DMS114 treated with DMSO at 0.1 percent for 48 hours (cell line): ENCODE data around the gene SLC6A4.

Source experiments
- DNase-seq: peaks from one replicate; lab custom pipeline; 2025; ENCODE audit not compliant: unreplicated experiment; lab: John Stamatoyannopoulos, UW

SLC6A4 gene

GRCh38 chr17:30235386-30236296 is at the start of gene SLC6A4:
TSS of gene SLC6A4 (minus strand) at chr17:30235697. CDS start at chr17:30221958, 13,739 bp downstream.
- no peak for DNase-seq

DNA sequence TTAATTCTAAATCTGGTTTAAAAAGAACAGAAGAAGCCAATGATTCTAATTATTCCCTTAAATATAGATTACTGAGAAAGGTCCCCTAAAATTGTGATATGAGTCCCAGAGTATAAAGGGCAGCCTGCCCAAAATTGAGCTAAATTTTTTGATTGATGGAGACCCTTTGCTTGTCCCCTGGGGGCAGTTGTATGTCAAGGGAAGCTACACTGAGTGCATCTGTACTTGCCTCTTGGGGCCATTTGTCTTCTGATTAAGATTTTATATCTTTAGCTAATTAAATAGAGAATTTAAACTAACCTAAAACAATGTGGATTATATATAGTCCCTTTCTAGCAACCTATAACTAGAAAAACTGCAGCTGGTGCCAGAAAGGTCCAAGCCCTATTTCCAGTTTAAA is 43.7 kb upstream of the SLC6A4 start:
- DNase-seq: no peak

DNA sequence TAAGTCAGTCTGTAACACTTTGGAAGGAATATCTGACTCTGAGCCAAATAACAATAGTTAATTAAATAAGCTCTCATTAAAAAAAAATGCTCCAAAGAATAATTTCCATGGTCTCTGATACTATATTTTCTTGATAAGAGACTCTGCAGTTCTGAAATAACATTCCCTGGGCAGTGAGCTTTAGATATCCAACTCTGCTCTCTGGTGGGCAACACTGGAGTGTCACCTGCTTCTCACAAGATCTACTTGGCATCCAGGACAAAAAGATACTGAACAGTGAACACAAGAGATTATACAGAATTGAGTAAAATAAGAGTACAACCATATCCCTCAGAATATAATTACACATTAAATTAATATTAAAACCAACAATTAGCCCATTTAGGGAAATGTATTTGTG is 42.5 kb upstream of the SLC6A4 start:
- peak; percentile 17 for DNase-seq

- no peak for DNase-seq
Observed at GRCh38 chr17:30275911-30276310, 40.4 kb upstream of the SLC6A4 start.

GRCh38 chr17:30274887-30275286 is 39.4 kb upstream of the SLC6A4 start:
- DNase-seq: no peak

DNA sequence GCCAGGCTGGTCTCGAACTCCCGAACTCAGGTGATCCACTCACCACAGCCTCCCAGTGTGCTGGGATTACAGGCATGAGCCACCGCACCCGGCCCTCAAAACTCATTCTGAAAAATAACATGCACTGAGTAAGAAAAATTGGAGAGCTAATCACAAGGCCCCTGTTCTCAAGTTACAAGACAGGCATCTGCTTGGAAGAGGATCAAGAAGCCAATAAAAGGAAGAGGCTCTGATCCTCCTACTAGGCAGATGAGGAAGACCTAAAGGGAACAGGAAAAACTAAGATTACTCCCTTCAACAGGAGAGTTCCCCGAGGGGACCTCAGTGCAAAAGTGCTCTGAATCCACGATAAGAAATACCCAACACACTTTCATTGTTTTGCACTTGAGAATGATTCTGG is 37.9 kb upstream of the SLC6A4 start:
- DNase-seq: no peak

DNA sequence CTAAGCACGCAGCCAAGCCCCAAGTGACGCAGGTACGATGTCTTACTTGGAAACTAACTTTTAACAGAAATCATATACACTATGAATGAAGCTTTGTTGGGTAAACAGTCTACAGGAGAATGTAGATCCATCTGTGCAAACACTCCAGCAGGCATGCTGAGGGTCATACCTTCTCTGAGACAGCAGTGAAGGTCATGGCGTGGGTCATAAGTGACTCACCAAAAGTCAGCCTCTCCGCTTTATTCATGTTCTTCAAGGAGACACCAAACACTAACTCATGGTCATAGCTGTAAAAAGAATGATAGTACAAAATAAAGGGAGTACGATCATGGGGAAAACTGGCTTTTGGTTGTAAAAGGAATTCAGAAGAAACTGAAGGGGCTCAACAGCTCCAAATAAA is 35.6 kb upstream of the SLC6A4 start:
- DNase-seq: no peak

DNA sequence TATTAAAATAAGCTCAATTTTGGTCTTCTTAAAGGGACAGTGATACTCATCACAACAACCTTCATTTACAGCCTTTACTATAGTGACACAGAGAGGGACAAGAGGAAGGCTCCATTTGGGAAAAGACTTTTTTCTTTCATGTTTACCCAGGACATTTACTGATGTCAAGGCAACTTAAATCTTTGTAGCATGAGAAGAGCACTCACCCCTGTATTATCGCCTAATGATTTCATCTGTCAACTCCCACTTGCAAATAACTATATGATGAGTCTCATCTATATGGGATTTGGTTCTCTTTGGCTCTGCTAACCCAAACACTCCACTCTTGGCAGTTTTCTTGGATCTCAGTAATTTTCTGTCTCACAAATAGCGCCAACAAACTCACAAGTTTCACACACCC is 32.1 kb upstream of the SLC6A4 start:
- DNase-seq: no peak

DNA sequence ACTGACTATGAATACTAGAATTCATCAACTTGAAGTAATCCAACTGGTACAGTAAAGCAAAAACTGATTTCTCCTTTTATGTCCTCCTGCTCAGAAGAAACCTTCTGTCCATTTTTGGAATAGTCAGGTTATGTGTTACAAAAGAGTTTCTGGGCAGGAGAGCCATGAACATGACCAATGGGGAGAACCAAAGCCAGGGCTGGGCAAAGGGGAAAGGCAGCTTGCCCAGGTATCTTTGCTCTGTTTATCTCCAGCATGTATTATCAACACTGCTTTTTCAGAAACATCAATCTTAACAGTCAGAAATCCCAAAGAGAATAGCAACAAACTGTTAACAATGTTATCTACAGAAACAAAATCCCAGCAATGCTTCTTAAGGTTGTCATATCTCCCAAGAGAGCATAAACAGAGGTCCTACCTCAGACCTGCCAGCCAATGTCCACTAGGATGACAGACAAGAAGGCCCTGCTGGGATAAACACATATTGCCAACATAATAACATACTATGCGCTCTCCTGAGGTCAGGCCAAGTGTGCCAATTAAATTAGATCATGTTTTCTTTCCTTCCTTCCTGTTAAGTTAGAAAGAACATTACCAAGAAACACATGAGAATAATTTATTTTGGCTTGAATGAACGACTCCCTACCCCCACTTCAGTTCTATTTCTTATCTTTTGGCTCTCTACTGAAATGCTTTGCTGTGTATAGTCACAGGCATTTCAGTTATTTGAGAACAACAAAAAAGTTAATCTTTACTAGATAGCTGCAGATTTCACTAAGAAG is 28.2 kb upstream of the SLC6A4 start:
- DNase-seq: no peak

GRCh38 chr17:30256756-30257506 is 21.4 kb upstream of the SLC6A4 start:
- no peak for DNase-seq

DNA sequence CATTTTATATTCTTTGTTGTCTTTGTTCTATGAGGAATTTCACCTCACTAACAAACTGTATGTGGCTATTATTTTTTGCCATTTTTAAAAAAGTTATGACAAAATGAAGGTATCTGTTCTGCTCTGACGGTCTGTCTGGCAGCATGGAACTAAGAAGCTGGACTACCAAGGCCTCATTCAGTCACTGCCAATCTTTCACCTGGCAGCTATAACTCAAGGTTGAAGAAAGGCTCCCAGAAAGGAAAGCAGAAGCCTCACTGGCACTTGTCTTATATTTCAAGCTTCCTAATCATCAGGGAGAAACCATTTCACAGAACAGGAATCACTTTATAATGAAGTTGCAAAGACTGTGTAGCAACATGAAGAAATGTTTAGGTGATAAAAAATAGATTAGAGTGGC is 18.7 kb upstream of the SLC6A4 start:
- DNase-seq: no peak

DNA sequence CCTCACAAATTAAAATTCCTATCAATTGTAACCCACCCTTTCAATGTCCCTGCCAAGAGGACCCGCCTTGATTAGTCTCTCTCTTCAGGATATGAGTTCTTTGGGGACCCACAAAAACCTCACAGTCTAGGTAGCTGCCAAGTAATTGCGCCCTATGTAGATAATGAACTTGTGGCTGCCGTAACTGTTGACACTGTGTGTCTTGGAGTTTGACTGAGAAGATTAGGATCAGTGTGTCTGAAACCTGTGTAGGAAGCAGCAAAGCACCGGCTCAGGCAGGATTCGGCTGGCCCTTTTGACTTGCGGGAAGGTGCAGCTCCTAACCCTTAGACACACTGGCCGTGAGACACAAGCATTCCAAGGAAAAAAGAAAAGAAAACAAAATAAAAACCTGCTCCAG is 17.8 kb upstream of the SLC6A4 start:
- DNase-seq: no peak

- DNase-seq: no peak
Observed at GRCh38 chr17:30251931-30252330, 16.4 kb upstream of the SLC6A4 start.

- DNase-seq: no peak
Observed at GRCh38 chr17:30249460-30249859, 14.0 kb upstream of the SLC6A4 start.

GRCh38 chr17:30248786-30249185 is 13.3 kb upstream of the SLC6A4 start:
- DNase-seq: no peak

DNA sequence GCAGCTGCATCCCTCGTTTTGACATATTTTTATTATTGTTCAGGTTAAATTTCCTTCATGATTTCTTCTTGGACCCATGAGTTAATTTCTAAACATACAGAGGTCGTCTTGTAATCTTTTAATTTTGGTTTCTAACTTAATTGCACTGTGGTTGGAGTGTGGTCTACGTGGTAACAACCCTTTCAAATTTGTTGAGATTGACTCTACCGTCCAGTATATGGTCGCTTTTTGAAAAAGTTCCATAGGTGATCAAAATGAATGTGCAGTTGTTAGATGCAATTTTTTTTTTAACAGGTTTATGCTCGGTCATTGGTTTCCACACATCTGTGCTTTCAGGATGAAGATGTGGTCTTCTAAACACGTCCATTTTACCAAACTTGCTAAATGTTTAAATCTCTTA is 11.0 kb upstream of the SLC6A4 start:
- no peak for DNase-seq

DNA sequence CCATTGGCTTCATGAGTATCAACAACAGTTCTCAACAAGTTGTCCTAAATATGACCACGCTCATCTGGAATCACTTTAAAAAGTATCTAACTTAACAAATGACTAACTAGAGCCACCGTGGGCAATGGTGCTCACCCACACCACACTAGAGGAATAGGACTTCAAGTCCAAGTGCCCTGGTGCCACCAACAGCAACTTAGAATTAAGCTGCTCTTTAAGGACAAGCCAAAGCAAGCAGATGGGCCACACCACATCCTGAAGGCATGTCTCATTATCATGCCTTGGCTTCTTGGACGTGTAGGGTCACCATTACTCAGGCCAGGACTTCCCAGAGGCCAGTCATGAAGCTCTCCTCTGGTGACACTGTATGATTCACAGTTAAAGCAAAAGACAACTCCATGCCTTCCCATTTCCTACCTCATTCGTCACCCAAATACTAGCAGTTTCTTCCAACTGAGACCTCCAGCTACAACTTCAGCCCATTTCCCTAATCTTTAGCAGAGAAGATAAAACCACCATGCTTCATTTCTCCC is 9.4 kb upstream of the SLC6A4 start:
- DNase-seq: no peak

DNA sequence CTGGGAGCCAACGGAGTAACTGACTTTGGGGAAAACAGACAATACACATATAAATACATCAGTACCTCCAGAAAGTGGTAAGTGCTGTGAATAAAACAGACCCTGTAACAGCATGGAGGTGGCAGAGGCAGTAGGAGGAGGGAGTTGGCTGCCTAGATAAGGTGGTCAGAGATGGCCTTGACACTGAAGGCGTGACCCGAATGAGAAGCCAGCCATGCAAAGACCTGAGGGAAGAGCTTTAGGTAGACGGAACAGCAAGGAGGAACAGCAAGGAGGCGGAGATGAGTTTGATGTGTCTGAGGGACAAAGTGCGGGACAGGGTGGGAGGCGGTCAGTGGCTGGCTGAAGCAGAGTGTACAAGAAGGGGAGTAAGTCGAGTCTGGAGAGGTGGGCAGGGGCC is 8.1 kb upstream of the SLC6A4 start:
- DNase-seq: no peak

- DNase-seq: no peak
Observed at GRCh38 chr17:30243002-30243401, 7.5 kb upstream of the SLC6A4 start.

DNA sequence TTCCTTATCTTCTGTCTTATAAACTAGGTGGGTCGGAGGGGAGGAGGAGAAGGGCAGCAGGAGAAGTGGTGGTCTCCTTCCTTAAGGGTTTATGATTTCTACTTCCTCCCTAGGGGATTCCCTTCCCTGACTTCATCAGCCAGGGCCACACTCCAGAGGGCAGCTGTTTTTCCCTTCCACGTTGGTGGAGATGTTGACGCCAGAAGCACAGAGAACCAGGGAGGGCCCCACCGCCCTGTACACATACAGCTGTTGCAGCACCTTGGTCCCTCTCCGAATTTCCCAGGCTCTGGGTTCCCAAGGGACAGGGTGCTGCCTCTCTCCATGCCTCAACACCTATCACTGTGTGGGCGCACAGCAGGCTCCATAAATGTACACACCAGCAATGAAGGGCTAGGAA is 5.6 kb upstream of the SLC6A4 start:
- DNase-seq: no peak

- no peak for DNase-seq
Observed at GRCh38 chr17:30240177-30240576, 4.7 kb upstream of the SLC6A4 start.
